Activated naive CD4-positive, alpha-beta T cell treated with anti-CD3 and anti-CD28 coated beads for 36 hours (primary cell): Measurements from ENCODE around the gene TIMM8B. TPM values are rescaled to one million over a fixed set of nuclear protein-coding genes. Genes with fewer than 3 reads are reported as not detected.

Source experiments
- CTCF ChIA-PET: fragments of 350-600 bp; sonication (Branson Sonifier 250); formaldehyde crosslinking; loops from one replicate; lab custom pipeline; 2021; ENCODE audit warnings: antibody characterized with exemption; lab: Charles Lee
- DNase-seq: peaks from one replicate; pipeline ENCODE4 v3.0.0-alpha.2; 2020
- H3K27ac Mint-ChIP-seq: one replicate; pipeline ENCODE4 v1.8.0; 2021; ENCODE audit warnings: mild to moderate bottlenecking, mixed read lengths
- H3K27me3 Mint-ChIP-seq: one replicate; pipeline ENCODE4 v1.8.0; 2021; ENCODE audit warnings: low read depth, mixed read lengths
- H3K36me3 Mint-ChIP-seq: one replicate; pipeline ENCODE4 v1.8.0; 2021; ENCODE audit warnings: low read depth, mixed read lengths
- H3K4me1 Mint-ChIP-seq: one replicate; pipeline ENCODE4 v1.8.0; 2021; ENCODE audit warnings: low read depth, mixed read lengths
- H3K4me3 Mint-ChIP-seq: one replicate; pipeline ENCODE4 v1.8.0; 2021; ENCODE audit warnings: mild to moderate bottlenecking, moderate library complexity, mixed read lengths
- H3K9me3 Mint-ChIP-seq: one replicate; pipeline ENCODE4 v1.8.0; 2021; ENCODE audit warnings: mixed read lengths
- intact Hi-C: fragments of 100-400 bp; cut with micrococcal nuclease; formaldehyde crosslinking; loops from one replicate; pipeline ENCODE4 v1.15.1; 2023
- total RNA-seq, 2 experiments: library from RNA; stranded (reverse); gene quantifications; one replicate each; pipeline ENCODE4 v1.2.3, GENCODE V29; 2021

The TIMM8B gene, protein sequence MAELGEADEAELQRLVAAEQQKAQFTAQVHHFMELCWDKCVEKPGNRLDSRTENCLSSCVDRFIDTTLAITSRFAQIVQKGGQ
- 10 to 100 TPM; 35.4 to 41.7 TPM for total RNA-seq

DNA sequence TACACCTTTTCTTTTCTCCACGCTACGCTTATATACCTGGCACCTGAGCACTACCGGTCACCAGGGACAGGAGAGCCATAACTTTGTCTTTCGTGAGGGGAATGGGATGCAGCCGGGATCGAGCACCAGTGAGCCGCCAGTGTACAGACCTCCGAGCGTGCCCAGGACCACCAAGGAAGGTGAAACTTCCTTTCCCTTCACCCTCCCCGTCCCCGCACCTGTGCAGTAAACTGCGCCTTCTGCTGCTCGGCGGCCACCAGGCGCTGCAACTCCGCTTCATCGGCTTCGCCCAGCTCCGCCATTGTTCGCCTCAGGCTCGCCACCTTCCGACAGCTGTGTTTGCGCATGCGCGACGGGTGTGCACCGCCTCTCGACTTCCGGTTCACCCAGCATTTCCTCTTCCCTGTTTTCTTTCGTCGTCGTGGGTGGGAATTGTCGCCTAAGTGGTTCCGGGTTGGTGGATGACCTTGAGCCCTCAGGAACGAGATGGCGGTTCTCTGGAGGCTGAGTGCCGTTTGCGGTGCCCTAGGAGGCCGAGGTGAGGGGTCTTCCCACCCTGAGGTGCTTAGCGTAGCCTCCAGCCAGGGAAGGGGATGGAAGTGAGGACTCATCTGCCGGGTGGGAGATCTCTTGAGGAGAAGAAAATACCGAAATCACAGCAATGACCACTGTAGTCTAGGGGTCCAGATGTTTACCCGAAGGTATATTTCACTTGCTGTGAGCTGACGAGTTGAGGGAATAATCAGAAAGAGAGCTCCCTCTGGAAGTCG lies at the start of gene TIMM8B, which contains the start of gene SDHD:
Gene TIMM8B (minus strand): TSS at position 335 of the 770 bp plus-strand sequence. CDS start 33 bp downstream, at position 302.
Gene SDHD (plus strand): TSS at position 452 of the 770 bp plus-strand sequence. CDS start 35 bp downstream, at position 487.
- H3K36me3 Mint-ChIP-seq = peaks cover 63% of the 10 kb centered on the region
- no peaks in the 10 kb centered on the region for H3K9me3 Mint-ChIP-seq
- H3K4me3 Mint-ChIP-seq = peak within 1 kb of the TSS; percentile 97
- peaks cover 67% of the 10 kb centered on the region for H3K4me1 Mint-ChIP-seq
- intact Hi-C loops = loop anchor here (1.0 to 10.0 kb wide), 11 partner anchors 12 to 1688 kb away; partner anchors contain the start of genes ALG9, CFAP68, CLDN25 and DLAT
- no peaks in the 10 kb centered on the region for H3K27me3 Mint-ChIP-seq
- CTCF ChIA-PET = interaction anchor here (0.9 to 2.8 kb wide), 5 partner anchors 12 to 155 kb away, joined by 3 to 13 read pairs (median 3); partner anchors contain the start of genes NKAPD1 and PIH1D2
- H3K27ac Mint-ChIP-seq = peak within 1 kb of the TSS; percentile 93
- DNase-seq = peak; percentile 98

DNA sequence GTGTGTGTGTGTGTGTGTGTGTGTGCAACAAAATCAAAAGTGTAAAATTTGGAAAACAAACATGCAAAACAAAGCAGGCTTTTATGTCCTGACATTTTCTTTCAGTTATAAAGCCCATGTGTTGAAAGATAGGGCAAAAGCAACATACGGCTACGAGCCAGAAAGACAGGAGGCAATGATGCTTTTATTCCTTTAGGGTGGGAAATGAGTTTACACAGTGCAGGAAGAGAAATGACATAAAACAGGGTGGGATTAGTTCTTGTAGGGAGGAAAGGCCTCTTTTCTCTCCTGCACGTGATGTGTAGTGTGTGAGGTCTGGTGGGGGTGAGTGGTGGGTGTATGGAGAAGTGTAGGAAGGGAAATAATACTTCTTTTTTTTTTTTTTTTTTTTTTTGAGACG lies 47.9 kb upstream of the TIMM8B start:
- DNase-seq = no peak
- H3K4me3 Mint-ChIP-seq = no peak overlapping the region
- H3K27me3 Mint-ChIP-seq = no peaks in the 10 kb centered on the region
- intact Hi-C loops = no loop called here
- no peaks in the 10 kb centered on the region for H3K4me1 Mint-ChIP-seq
- H3K36me3 Mint-ChIP-seq = no peaks in the 10 kb centered on the region
- no peak overlapping the region for H3K27ac Mint-ChIP-seq
- CTCF ChIA-PET = interaction anchor here (0.6 to 2.4 kb wide), 2 partner anchors 20 to 146 kb away, joined by 3 to 10 read pairs; no protein-coding TSS in a partner anchor
- no peaks in the 10 kb centered on the region for H3K9me3 Mint-ChIP-seq

GRCh38 chr11:112132737-112133136 lies 46.2 kb upstream of the TIMM8B start:
- CTCF ChIA-PET = no interaction called here
- Mint-ChIP-seq H3K36me3 (no peaks in the 10 kb centered on the region), H3K27me3 (no peaks in the 10 kb centered on the region), H3K4me1 (no peaks in the 10 kb centered on the region), H3K9me3 (no peaks in the 10 kb centered on the region), H3K27ac (no peak overlapping the region), H3K4me3 (no peak overlapping the region)
- DNase-seq = no peak
- intact Hi-C loops = no loop called here

DNA sequence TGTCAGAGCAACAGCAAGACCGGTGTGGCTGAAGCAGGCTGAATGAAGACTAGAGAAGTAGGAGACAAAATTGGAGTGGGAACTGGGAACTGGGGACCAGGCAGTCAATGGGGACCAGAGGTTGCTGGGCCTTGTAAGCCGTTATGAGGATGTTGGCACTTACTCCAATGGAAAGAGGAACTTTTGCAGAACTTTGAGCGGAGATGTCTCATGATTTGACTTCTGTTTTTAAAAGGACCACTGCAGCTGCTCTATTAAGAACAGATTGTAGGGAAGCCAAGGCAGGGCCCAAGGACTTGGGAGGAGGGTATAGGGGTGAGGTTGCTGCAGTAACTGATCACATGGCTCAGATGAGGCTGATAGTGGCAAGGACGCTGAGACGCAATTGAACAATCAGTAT lies 43.1 kb upstream of the TIMM8B start:
- intact Hi-C loops = no loop called here
- Mint-ChIP-seq H3K4me3 (no peak overlapping the region), H3K4me1 (no peaks in the 10 kb centered on the region), H3K27me3 (no peaks in the 10 kb centered on the region), H3K27ac (no peak overlapping the region), H3K36me3 (no peaks in the 10 kb centered on the region), H3K9me3 (no peaks in the 10 kb centered on the region)
- no peak for DNase-seq
- CTCF ChIA-PET = interaction anchor here (0.6 to 1.2 kb wide), 4 partner anchors 9 to 1638 kb away, joined by 3 to 6 read pairs (median 5); partner anchors contain the start of gene BCO2

DNA sequence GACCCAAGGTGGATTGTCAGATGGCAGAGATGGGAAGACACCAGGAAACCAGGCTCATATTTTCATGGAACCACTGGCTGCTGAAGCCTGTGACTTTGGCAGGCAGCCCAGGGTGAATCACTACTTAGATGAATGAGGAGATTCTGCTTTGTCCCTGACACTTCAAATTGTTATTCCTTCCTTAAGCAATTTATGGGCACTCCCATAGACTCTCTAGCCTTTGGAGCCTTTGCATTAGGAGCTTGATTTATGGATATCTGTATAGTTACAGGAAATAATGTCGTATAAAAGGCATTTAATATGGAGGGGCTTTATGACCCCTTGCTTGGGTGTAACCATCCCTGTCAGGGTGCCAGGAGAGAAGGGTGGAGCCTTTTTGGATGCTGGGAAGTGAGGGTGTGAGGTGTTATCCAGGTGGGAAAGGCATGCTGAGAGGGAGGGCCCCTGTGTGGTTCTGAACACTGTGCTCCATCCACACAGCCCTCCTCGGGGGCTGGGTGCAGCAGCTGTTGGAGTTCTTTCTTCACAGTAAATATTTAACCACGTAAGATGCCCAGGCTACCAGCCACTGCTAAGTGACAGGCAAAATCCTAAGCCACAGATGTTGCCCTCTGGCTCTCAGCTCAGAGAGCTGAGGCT lies 42.0 kb upstream of the TIMM8B start:
- intact Hi-C loops = no loop called here
- Mint-ChIP-seq H3K36me3 (no peaks in the 10 kb centered on the region), H3K27me3 (no peaks in the 10 kb centered on the region), H3K27ac (no peak overlapping the region), H3K4me3 (no peak overlapping the region), H3K9me3 (no peaks in the 10 kb centered on the region), H3K4me1 (no peaks in the 10 kb centered on the region)
- DNase-seq = no peak
- CTCF ChIA-PET = interaction anchor here (0.6 to 1.2 kb wide), 2 partner anchors 16 to 41 kb away, joined by 3 read pairs; no protein-coding TSS in a partner anchor

DNA sequence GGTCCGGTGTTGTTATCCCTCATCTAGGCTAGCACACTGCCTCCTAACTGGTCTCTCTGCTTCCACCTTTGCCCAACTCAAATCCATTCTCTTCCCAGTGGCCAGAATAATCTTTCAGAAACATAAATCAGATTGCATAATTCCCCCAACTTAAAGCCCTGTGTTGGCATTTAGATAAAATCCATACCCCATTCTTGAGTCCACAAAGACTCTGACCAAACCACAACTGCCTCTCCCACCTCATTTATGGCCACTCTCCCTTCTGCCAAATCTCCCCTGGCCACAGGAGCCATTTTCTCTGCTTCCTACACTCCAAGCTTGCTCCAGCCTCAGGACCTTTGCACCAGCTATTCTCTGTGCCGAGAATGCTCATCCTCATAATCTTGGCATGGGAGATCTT lies 40.5 kb upstream of the TIMM8B start:
- no peak for DNase-seq
- CTCF ChIA-PET = no interaction called here
- intact Hi-C loops = no loop called here
- H3K4me3 Mint-ChIP-seq = no peak overlapping the region
- no peaks in the 10 kb centered on the region for H3K4me1 Mint-ChIP-seq
- no peaks in the 10 kb centered on the region for H3K27me3 Mint-ChIP-seq
- no peak overlapping the region for H3K27ac Mint-ChIP-seq
- no peaks in the 10 kb centered on the region for H3K36me3 Mint-ChIP-seq
- no peaks in the 10 kb centered on the region for H3K9me3 Mint-ChIP-seq

DNA sequence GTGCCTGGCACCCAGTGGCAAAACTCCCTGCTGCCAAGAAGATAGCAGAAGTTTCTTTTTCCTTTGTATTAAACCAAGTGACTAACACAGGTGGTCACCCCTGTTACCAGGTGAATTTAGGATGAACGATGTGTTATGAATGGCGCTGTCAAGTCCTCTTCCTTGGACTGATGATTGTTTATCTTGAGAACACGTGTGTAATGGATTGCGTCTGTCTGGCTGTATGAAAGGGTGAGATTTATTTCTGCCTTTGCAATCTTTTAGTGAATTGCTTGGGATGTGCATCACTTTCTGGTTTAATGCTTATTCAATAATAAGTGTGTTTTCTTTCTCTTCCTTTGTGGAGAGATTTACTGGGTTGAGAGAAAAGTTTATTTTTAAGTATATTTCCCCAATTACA lies 36.6 kb upstream of the TIMM8B start:
- no peak overlapping the region for H3K4me3 Mint-ChIP-seq
- H3K27me3 Mint-ChIP-seq = no peaks in the 10 kb centered on the region
- peaks cover 8% of the 10 kb centered on the region for H3K4me1 Mint-ChIP-seq
- DNase-seq = no peak
- intact Hi-C loops = no loop called here
- CTCF ChIA-PET = interaction anchor here (0.6 to 1.5 kb wide), 3 partner anchors 53 to 152 kb away, joined by 3 to 4 read pairs (median 3); partner anchors contain the start of gene BCO2
- no peaks in the 10 kb centered on the region for H3K9me3 Mint-ChIP-seq
- no peak overlapping the region for H3K27ac Mint-ChIP-seq
- peaks cover 3% of the 10 kb centered on the region for H3K36me3 Mint-ChIP-seq

GRCh38 chr11:112121981-112122615 lies 35.5 kb upstream of the TIMM8B start:
- no peaks in the 10 kb centered on the region for H3K27me3 Mint-ChIP-seq
- CTCF ChIA-PET = interaction anchor here (1.1 to 2.4 kb wide), 3 partner anchors 10 to 158 kb away, joined by 3 to 21 read pairs (median 4); partner anchors contain the start of gene BCO2
- DNase-seq = no peak

GRCh38 chr11:112118176-112118575 lies 31.6 kb upstream of the TIMM8B start:
- Mint-ChIP-seq H3K27me3 (no peaks in the 10 kb centered on the region), H3K9me3 (no peaks in the 10 kb centered on the region), H3K36me3 (peaks cover 5% of the 10 kb centered on the region), H3K4me1 (peaks cover 16% of the 10 kb centered on the region), H3K4me3 (no peak overlapping the region), H3K27ac (no peak overlapping the region)
- CTCF ChIA-PET = interaction anchor here (0.6 kb wide), 1 partner anchor 116 kb away, joined by 4 read pairs; no protein-coding TSS in a partner anchor
- no peak for DNase-seq
- intact Hi-C loops = no loop called here

More at GRCh38 chr11:112121981-112122615, 35.5 kb upstream of the TIMM8B start:
- Mint-ChIP-seq H3K36me3 (peaks cover 4% of the 10 kb centered on the region), H3K4me1 (peaks cover 8% of the 10 kb centered on the region), H3K27ac (no peak overlapping the region), H3K4me3 (no peak overlapping the region), H3K9me3 (no peaks in the 10 kb centered on the region)
- intact Hi-C loops = no loop called here

DNA sequence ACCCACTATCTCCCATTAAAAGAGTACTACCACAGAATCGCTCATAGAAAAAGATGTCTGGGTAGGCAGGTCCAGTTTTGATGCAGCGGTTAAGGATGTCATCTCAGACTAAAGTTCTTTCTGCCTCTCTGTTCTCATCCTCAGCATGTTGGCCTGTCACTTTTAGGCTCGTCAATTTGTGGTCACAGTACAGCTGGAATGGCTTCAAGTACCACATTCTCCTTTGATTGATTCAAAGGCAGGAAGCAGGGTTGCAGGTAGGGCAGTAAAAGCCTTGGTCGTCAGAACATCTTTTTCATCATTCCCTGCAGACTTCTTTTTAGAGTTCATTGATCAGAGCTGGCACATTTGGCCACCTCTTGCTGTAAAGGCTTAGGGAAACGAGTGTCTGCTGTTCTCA lies 28.8 kb upstream of the TIMM8B start:
- intact Hi-C loops = no loop called here
- no peaks in the 10 kb centered on the region for H3K9me3 Mint-ChIP-seq
- H3K27ac Mint-ChIP-seq = no peak overlapping the region
- CTCF ChIA-PET = interaction anchor here (0.6 to 2.2 kb wide), 5 partner anchors 18 to 60 kb away, joined by 3 to 8 read pairs (median 4); partner anchors contain the start of gene BCO2
- no peak overlapping the region for H3K4me3 Mint-ChIP-seq
- H3K27me3 Mint-ChIP-seq = no peaks in the 10 kb centered on the region
- no peak for DNase-seq
- H3K4me1 Mint-ChIP-seq = peaks cover 13% of the 10 kb centered on the region
- peaks cover 8% of the 10 kb centered on the region for H3K36me3 Mint-ChIP-seq

DNA sequence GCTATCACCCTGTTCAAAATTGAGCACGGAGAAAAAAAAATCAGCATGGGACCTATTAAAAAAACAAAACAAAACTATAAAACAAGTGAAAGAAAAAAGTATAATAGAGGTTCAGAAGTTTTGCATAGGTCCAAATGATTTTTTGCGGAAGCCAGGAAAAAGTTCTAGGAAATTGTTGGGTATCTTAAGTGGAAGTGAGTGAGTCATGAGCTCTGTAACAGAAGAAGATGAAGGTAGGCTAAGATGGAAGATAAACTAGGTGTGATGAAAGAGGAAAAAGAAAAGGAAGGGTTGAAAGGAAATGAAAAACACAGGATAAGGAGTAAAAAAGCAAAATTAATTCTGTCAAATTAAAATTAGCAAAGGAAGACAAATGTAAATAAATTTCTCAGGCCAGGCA lies 27.9 kb upstream of the TIMM8B start:
- H3K4me1 Mint-ChIP-seq = peaks cover 8% of the 10 kb centered on the region
- intact Hi-C loops = no loop called here
- H3K27ac Mint-ChIP-seq = no peak overlapping the region
- H3K9me3 Mint-ChIP-seq = no peaks in the 10 kb centered on the region
- peaks cover 9% of the 10 kb centered on the region for H3K36me3 Mint-ChIP-seq
- no peaks in the 10 kb centered on the region for H3K27me3 Mint-ChIP-seq
- no peak overlapping the region for H3K4me3 Mint-ChIP-seq
- CTCF ChIA-PET = interaction anchor here (0.7 to 4.1 kb wide), 18 partner anchors 7 to 467 kb away, joined by 3 to 46 read pairs (median 6); partner anchors contain the start of gene BCO2
- DNase-seq = no peak
